IMR-90 (cell line): ENCODE measurements around the gene ZNF273. TPM values are rescaled to one million over a fixed set of nuclear protein-coding genes. Genes with fewer than 3 reads are reported as not detected.

Experiments used
- ATAC-seq: fragments of 200-7000 bp; cut with Tn5 transposase; 2 replicates; pipeline ENCODE4 v1.9.1; 2020; ENCODE audit warnings: low read depth, mild to moderate bottlenecking, moderate library complexity
- Bru-seq: library from RNA; stranded (reverse); fragments of 400-500 nt; gene quantifications from one replicate; lab custom pipeline; 2021; lab: Mats Ljungman, UMichigan
- BruChase-seq, 2 experiments: library from RNA; stranded (reverse); fragments of 400-500 nt; gene quantifications; one replicate each; lab custom pipeline; 2021; lab: Mats Ljungman, UMichigan
- BruUV-seq: library from RNA; stranded (reverse); fragments of 400-500 nt; replicated peaks from 2 replicates; lab custom pipeline; 2021; lab: Mats Ljungman, UMichigan
- CTCF ChIA-PET: fragments of 300-600 bp; formaldehyde crosslinking; extraction: SDS; loops from one replicate; lab custom pipeline; 2021; ENCODE audit warnings: antibody characterized with exemption; lab: Yijun Ruan, JAX
- POLR2A ChIA-PET: fragments of 300-600 bp; sonication (Branson Sonifier 250); formaldehyde crosslinking; loops from one replicate; lab custom pipeline; 2022; ENCODE audit warnings: antibody characterized with exemption; ENCODE audit not compliant: unreplicated experiment; lab: Charles Lee
- DNase-seq: peaks from one replicate; pipeline ENCODE4 v3.0.0; 2013
- H2AFZ ChIP-seq: replicated peaks from 2 replicates; pipeline ENCODE3; 2013; ENCODE audit warnings: low read length, mild to moderate bottlenecking; ENCODE audit not compliant: poor library complexity
- H2AK5ac ChIP-seq: 2 replicates; pipeline ENCODE4 v1.6.1; 2013; ENCODE audit warnings: low read depth, low read length, inconsistent platforms
- H2AK9ac ChIP-seq: replicated peaks from 2 replicates; pipeline ENCODE3; 2013; ENCODE audit warnings: mild to moderate bottlenecking, low read depth, low read length, moderate library complexity; ENCODE audit not compliant: poor library complexity
- H2BK120ac ChIP-seq: 2 replicates; pipeline ENCODE4 v1.6.1; 2013; ENCODE audit warnings: low read depth, low read length, inconsistent platforms
- H2BK15ac ChIP-seq: 3 replicates; pipeline ENCODE4 v1.6.1; 2013; ENCODE audit warnings: low read depth, low read length, inconsistent platforms
- H2BK20ac ChIP-seq: 2 replicates; pipeline ENCODE4 v1.6.1; 2013; ENCODE audit warnings: low read depth, mild to moderate bottlenecking, inconsistent platforms, low read length, moderate library complexity
- H2BK5ac ChIP-seq: 2 replicates; pipeline ENCODE4 v1.6.1; 2013; ENCODE audit warnings: mild to moderate bottlenecking, low read depth, low read length, inconsistent platforms; ENCODE audit not compliant: poor library complexity, severe bottlenecking
- H3K14ac ChIP-seq: replicated peaks from 2 replicates; pipeline ENCODE4 v1.6.1; 2013; ENCODE audit warnings: low read depth, low read length, inconsistent platforms
- H3K18ac ChIP-seq: 2 replicates; pipeline ENCODE4 v1.6.1; 2013; ENCODE audit warnings: low read depth, low read length, control low read depth
- H3K23ac ChIP-seq: 2 replicates; pipeline ENCODE4 v1.6.1; 2013; ENCODE audit warnings: low read depth, low read length, inconsistent platforms
- H3K27ac ChIP-seq: 2 replicates; pipeline ENCODE4 v1.5.1; 2013; ENCODE audit warnings: mild to moderate bottlenecking, control low read depth, low read length; ENCODE audit not compliant: insufficient read depth
- H3K27me3 ChIP-seq: 2 replicates; pipeline ENCODE4 v1.6.1; 2013; ENCODE audit warnings: low read length; ENCODE audit not compliant: control insufficient read depth, insufficient read depth
- H3K36me3 ChIP-seq: 2 replicates; pipeline ENCODE4 v1.6.1; 2013; ENCODE audit warnings: low read length, mixed read lengths; ENCODE audit not compliant: control insufficient read depth, insufficient read depth
- H3K4ac ChIP-seq: 2 replicates; pipeline ENCODE4 v1.6.1; 2013; ENCODE audit warnings: low read depth, low read length, inconsistent platforms
- H3K4me1 ChIP-seq: 2 replicates; pipeline ENCODE4 v1.6.1; 2013; ENCODE audit warnings: low read length, mixed read lengths; ENCODE audit not compliant: control insufficient read depth, insufficient read depth
- H3K4me2 ChIP-seq: 2 replicates; pipeline ENCODE4 v1.6.1; 2013; ENCODE audit warnings: low read depth, mild to moderate bottlenecking, control low read depth, low read length, moderate library complexity
- H3K4me3 ChIP-seq: 2 replicates; pipeline ENCODE4 v1.5.1; 2013; ENCODE audit warnings: low read depth, mild to moderate bottlenecking, control low read depth, low read length, moderate library complexity; ENCODE audit not compliant: insufficient read depth
- H3K56ac ChIP-seq: 2 replicates; pipeline ENCODE4 v1.6.1; 2013; ENCODE audit warnings: low read length, inconsistent platforms; ENCODE audit not compliant: insufficient read depth; ENCODE audit errors: extremely low read depth
- H3K79me1 ChIP-seq, 2 experiments: 2 replicates each; pipeline ENCODE4 v1.6.1; 2013; ENCODE audit warnings: low read length in 2 of 2, inconsistent platforms in 1 of 2, low read depth in 1 of 2
- H3K9ac ChIP-seq: 2 replicates; pipeline ENCODE4 v1.6.1; 2013; ENCODE audit warnings: low read depth, low read length, control low read depth
- H3K9me1 ChIP-seq: 2 replicates; pipeline ENCODE4 v1.6.1; 2013; ENCODE audit warnings: low read length, inconsistent platforms; ENCODE audit not compliant: insufficient read depth
- H3K9me3 ChIP-seq: 2 replicates; pipeline ENCODE4 v1.6.1; 2013; ENCODE audit warnings: low read length; ENCODE audit not compliant: control insufficient read depth, insufficient read depth
- H4K20me1 ChIP-seq: 2 replicates; pipeline ENCODE4 v1.6.1; 2013; ENCODE audit warnings: low read length, inconsistent platforms; ENCODE audit not compliant: insufficient read depth
- H4K5ac ChIP-seq: 2 replicates; pipeline ENCODE4 v1.6.1; 2013; ENCODE audit warnings: mild to moderate bottlenecking, low read depth, low read length, control low read depth
- H4K8ac ChIP-seq, 2 experiments: 2 replicates each; pipeline ENCODE4 v1.6.1; 2013; ENCODE audit warnings: low read depth in 2 of 2, low read length in 2 of 2, control low read depth in 1 of 2, inconsistent platforms in 1 of 2
- H4K91ac ChIP-seq: 2 replicates; pipeline ENCODE4 v1.6.1; 2013; ENCODE audit warnings: low read depth, low read length, inconsistent platforms; ENCODE audit not compliant: insufficient read depth
- FOS ChIP-seq: fragments of 150-350 bp; IDR thresholded peaks from 2 replicates; pipeline ENCODE4 v1.6.1; 2016; ENCODE audit warnings: low read depth, low read length
- MXI1 ChIP-seq: IDR thresholded peaks from 2 replicates; pipeline ENCODE4 v1.6.1; 2012; ENCODE audit warnings: low read depth, mild to moderate bottlenecking, low read length, moderate library complexity, borderline replicate concordance
- NFE2L2 ChIP-seq: fragments of 150-350 bp; IDR thresholded peaks from 2 replicates; pipeline ENCODE4 v1.6.1; 2016; ENCODE audit warnings: low read depth, mild to moderate bottlenecking, low read length
- POLR2A ChIP-seq: IDR thresholded peaks from 2 replicates; pipeline ENCODE4 v1.6.1; 2012; ENCODE audit warnings: mild to moderate bottlenecking, low read depth, low read length
- RAD21 ChIP-seq: IDR thresholded peaks from 2 replicates; pipeline ENCODE4 v1.6.1; 2012; ENCODE audit warnings: low read length, improper control_type of control experiment
- whole genome bisulfite sequencing, 2 experiments: methylation state at CpG; one replicate each; pipeline versions ENCODE4 v1.1.5 to v1.1.7; 2013; ENCODE audit warnings: missing lambda C conversion rate in 2 of 2; ENCODE audit not compliant: insufficient read length in 1 of 2; ENCODE audit errors: extremely low coverage in 2 of 2; 5-methylcytosine and 5-hydroxymethylcytosine counted together
- dilution Hi-C: fragments of 300-500 bp; cut with HindIII; formaldehyde crosslinking; loops from one replicate; pipeline ENCODE4 v1.14.3; 2018; ENCODE audit warnings: low sequenced_read_pairs; ENCODE audit not compliant: unreplicated experiment
- in situ Hi-C: fragments of 300-500 bp; cut with MboI; formaldehyde crosslinking; loops from 3 replicates; pipeline ENCODE4 v1.14.3; 2019; ENCODE audit warnings: low sequenced_read_pairs, inconsistent platforms, mixed read lengths
- intact Hi-C: fragments of 100-400 bp; cut with micrococcal nuclease; formaldehyde crosslinking; loops from 2 replicates; pipeline ENCODE4 v1.10.0; 2022
- long read RNA-seq: library from polyadenylated mRNA; unstranded; transcript quantifications from one replicate; pipeline ENCODE4 v2.0.0, GENCODE V29; 2021; ENCODE audit not compliant: unreplicated experiment
- polyA plus RNA-seq, 3 experiments: library from polyadenylated mRNA; depleted of rRNA; stranded (reverse); fragments of >200 nt; gene quantifications; 2 replicates each; pipeline ENCODE4 v1.2.3, GENCODE V29; 2012; ENCODE audit warnings: low replicate concordance in 1 of 3
- total RNA-seq: library from RNA; depleted of rRNA; stranded (reverse); fragments of >200 nt; gene quantifications from 2 replicates; pipeline ENCODE4 v1.2.3, GENCODE V29; 2012; rRNA removed

Gene ZNF273
- total RNA-seq (2.7 and 4.4 TPM in 2 replicates), polyA plus RNA-seq (2012; rRNA removed) (1.3 and 1.5 TPM in 2 replicates), Bru-seq, nascent RNA (percentile 68 among the genes with signal in this experiment), BruChase-seq, experiment 1, labeled RNA remaining after a 6-hour chase (percentile 75 among the genes with signal in this experiment), BruChase-seq, experiment 2, labeled RNA remaining after a 2-hour chase (percentile 70 among the genes with signal in this experiment)
- 0.35 and 0.89 TPM in 2 replicates for polyA plus RNA-seq (2012; cell fraction: cytosol; rRNA removed)
- polyA plus RNA-seq (2012; cell fraction: nucleus; rRNA removed; ENCODE audit: low replicate concordance) = 0.41 and 1.3 TPM in 2 replicates
- long read RNA-seq, partial matches to known transcripts = 1 of 4 reads
- long read RNA-seq, other reads (novel, unspliced or antisense) = 1 of 4 reads

DNA sequence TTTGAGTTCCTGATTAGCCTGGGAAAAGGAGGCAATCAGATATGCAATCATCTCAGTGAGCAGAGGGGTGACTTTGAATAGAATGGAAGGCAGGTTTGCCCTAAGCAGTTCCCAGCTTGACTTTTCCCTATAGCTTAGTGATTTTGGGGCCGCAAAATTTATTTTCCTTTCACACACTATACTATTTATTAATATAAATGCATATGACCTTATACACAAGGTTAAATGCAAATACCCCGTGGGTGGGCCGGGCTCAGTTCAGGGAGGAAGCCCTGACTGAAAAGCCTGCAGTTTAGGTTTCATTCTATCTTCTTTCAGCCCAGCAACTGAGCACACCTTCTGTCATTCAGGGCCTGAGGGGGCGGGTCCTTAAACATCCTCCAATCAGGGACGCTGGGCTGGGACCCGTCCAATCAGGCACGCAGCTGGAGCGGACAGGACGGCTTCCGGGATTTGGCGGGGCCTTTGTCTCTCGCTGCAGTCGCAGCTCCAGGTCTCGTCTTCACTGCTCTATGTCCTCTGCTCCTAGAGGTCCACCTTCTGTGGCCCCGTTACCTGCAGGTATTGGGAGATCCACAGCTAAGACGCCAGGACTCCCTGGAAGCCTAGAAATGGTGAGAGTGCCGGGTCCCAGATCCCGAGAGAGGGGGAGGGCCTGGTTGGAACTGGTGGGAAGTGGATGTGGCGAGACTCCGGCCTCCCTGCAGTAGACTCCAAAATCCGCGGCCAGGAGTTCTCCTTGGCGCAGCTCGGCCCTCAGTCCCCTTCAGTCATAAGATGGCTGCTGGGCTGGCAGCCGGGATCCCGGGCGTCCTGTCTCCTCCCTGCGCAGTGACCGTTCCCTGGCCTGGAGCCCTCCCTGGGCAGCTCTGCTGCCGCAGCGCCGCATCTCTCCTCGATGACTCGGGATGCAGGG lies at the start of gene ZNF273:
ZNF273 (plus strand) TSS at position 468 of the 916 bp plus-strand sequence; CDS start at position 513, 45 bp downstream.
- Histone ChIP-seq H2AFZ (peak within 1 kb of the TSS; percentile 97), H3K14ac (peak within 1 kb of the TSS; percentile 68; the same call in 1 of the 2 replicates), H3K56ac (peak within 1 kb of the TSS; percentile 9; the same call in 1 of the 2 replicates), H3K27me3 (no peaks in the 10 kb centered on the region), H3K23ac (peak within 1 kb of the TSS; percentile 83; the same call in 1 of the 2 replicates), H3K4me2 (peak within 1 kb of the TSS; percentile 73), H2BK120ac (no peak within 1 kb of the TSS), H4K91ac (no peak within 1 kb of the TSS), H3K36me3 (no peaks in the 10 kb centered on the region), H2BK15ac (no peak within 1 kb of the TSS), H4K5ac (peak within 1 kb of the TSS; percentile 50; the same call in 1 of the 2 replicates), H2AK9ac (peak within 1 kb of the TSS; percentile 77), H3K4me3 (peak within 1 kb of the TSS; percentile 87), H4K8ac (peak within 1 kb of the TSS; percentile 70 to 74; a peak in 3 of 4 replicates), H2AK5ac (no peak within 1 kb of the TSS), H3K79me1 (peaks cover 20% of the 10 kb centered on the region in 2 experiments), H3K18ac (no peak within 1 kb of the TSS), H3K4ac (peak within 1 kb of the TSS; percentile 72), H3K9me3 (no peaks in the 10 kb centered on the region), H2BK5ac (no peak within 1 kb of the TSS), H2BK20ac (no peak within 1 kb of the TSS), H4K20me1 (no peaks in the 10 kb centered on the region), H3K27ac (peak within 1 kb of the TSS; percentile 28; the same call in 1 of the 2 replicates), H3K9ac (peak within 1 kb of the TSS; percentile 46), H3K9me1 (no peaks in the 10 kb centered on the region), H3K4me1 (peaks cover 4% of the 10 kb centered on the region; the same call in 1 of the 2 replicates)
- peak; percentile 98 for ATAC-seq
- in situ Hi-C loops (no loop called here), dilution Hi-C loops (no loop called here), intact Hi-C loops (loop anchor here (5.0 kb wide), 1 partner anchor 106 kb away; no protein-coding TSS in a partner anchor)
- POLR2A ChIA-PET = no interaction called here
- TF ChIP-seq RAD21 (no peak), FOS (no peak; the same call in 1 of the 2 replicates), POLR2A (peak; percentile 70; the same call in 1 of the 2 replicates), MXI1 (peak; percentile 41; the same call in 1 of the 2 replicates), NFE2L2 (no peak)
- BruUV-seq = no TSS peak
- peak; percentile 84 for DNase-seq
- WGBS, 2 experiments = 0% methylated on average over 6 of the region's 34 CpGs; no CpG with 5 or more reads in 1 of the 2 experiments
- CTCF ChIA-PET = interaction anchor here (0.7 kb wide), 1 partner anchor 723 kb away, joined by 3 read pairs; no protein-coding TSS in a partner anchor
